WTC11 (cell line): ENCODE results near the gene RIMBP2. TPM values are rescaled to one million over a fixed set of nuclear protein-coding genes. Genes with fewer than 3 reads are reported as not detected.
A peak's percentile ranks its signal among the peaks of the same experiment; 100 is the strongest.

ENCODE experiments used
- ATAC-seq: fragments of 200-7000 bp; cut with Tn5 transposase; 2 replicates; pipeline ENCODE4 v1.10.0; 2021; ENCODE audit warnings: mild to moderate bottlenecking, moderate library complexity
- CTCF ChIA-PET: fragments of 300-600 bp; sonication (Branson Sonifier 250); formaldehyde crosslinking; loops from one replicate; lab custom pipeline; 2021; ENCODE audit warnings: antibody characterized with exemption; lab: Charles Lee
- POLR2A ChIA-PET: fragments of 350-600 bp; sonication (Branson Sonifier 250); formaldehyde crosslinking; loops from one replicate; lab custom pipeline; 2021; ENCODE audit warnings: antibody characterized with exemption; lab: Charles Lee
- DNase-seq: peaks from one replicate; pipeline ENCODE4 v3.0.0; 2021; ENCODE audit warnings: low spot score
- H3K27ac Mint-ChIP-seq: 2 replicates; pipeline ENCODE4 v1.8.0; 2021; ENCODE audit warnings: mixed read lengths
- H3K27me3 Mint-ChIP-seq: 2 replicates; pipeline ENCODE4 v1.8.0; 2021; ENCODE audit warnings: low read depth, mild to moderate bottlenecking, moderate library complexity, mixed read lengths
- H3K36me3 Mint-ChIP-seq: 2 replicates; pipeline ENCODE4 v1.8.0; 2021; ENCODE audit warnings: mixed read lengths
- H3K4me1 Mint-ChIP-seq: 2 replicates; pipeline ENCODE4 v1.8.0; 2022; ENCODE audit warnings: mixed read lengths
- H3K4me3 Mint-ChIP-seq: 2 replicates; pipeline ENCODE4 v1.8.0; 2021; ENCODE audit warnings: mild to moderate bottlenecking, moderate library complexity, mixed read lengths
- H3K9me3 Mint-ChIP-seq: 2 replicates; pipeline ENCODE4 v1.8.0; 2021; ENCODE audit warnings: mixed read lengths
- ATF1 ChIP-seq: sonication (generic); formaldehyde crosslinking; IDR thresholded peaks from 2 replicates; pipeline ENCODE4 v1.8.1; 2023; ENCODE audit warnings: mild to moderate bottlenecking, moderate library complexity, missing genetic modification reagents
- CREB1 ChIP-seq: sonication (generic); formaldehyde crosslinking; IDR thresholded peaks from 2 replicates; pipeline ENCODE4 v1.8.0; 2023; ENCODE audit warnings: mild to moderate bottlenecking, missing genetic modification reagents
- CREM ChIP-seq: sonication (generic); formaldehyde crosslinking; IDR thresholded peaks from 2 replicates; pipeline ENCODE4 v1.8.1; 2022; ENCODE audit warnings: mild to moderate bottlenecking, missing genetic modification reagents, moderate library complexity
- ETV6 ChIP-seq: sonication (generic); formaldehyde crosslinking; IDR thresholded peaks from 2 replicates; pipeline ENCODE4 v1.8.1; 2022; ENCODE audit warnings: mild to moderate bottlenecking, missing genetic modification reagents
- FOXJ3 ChIP-seq: sonication (generic); formaldehyde crosslinking; IDR thresholded peaks from 2 replicates; pipeline ENCODE4 v1.9.0; 2021; ENCODE audit warnings: missing genetic modification reagents, mild to moderate bottlenecking, borderline replicate concordance
- FOXK1 ChIP-seq: sonication (generic); formaldehyde crosslinking; IDR thresholded peaks from 2 replicates; pipeline ENCODE4 v1.8.0; 2022; ENCODE audit warnings: mild to moderate bottlenecking, moderate library complexity, missing genetic modification reagents
- GABPB1 ChIP-seq: sonication (generic); formaldehyde crosslinking; IDR thresholded peaks from 2 replicates; pipeline ENCODE4 v1.8.1; 2023; ENCODE audit warnings: mild to moderate bottlenecking, missing genetic modification reagents
- GTF2I ChIP-seq: fragments of 250-450 bp; sonication (Bioruptor Pico); conservative IDR thresholded peaks from 2 replicates; pipeline ENCODE4 v1.4.0; 2021; ENCODE audit warnings: mild to moderate bottlenecking
- MXD4 ChIP-seq: fragments of 250-450 bp; sonication (Bioruptor Pico); IDR thresholded peaks from 2 replicates; pipeline ENCODE4 v1.8.0; 2021; ENCODE audit warnings: mild to moderate bottlenecking, moderate library complexity, borderline replicate concordance
- RELA ChIP-seq: sonication (generic); formaldehyde crosslinking; IDR thresholded peaks from 2 replicates; pipeline ENCODE4 v1.8.1; 2022; ENCODE audit warnings: missing genetic modification reagents, mild to moderate bottlenecking, borderline replicate concordance
- SP1 ChIP-seq: sonication (generic); formaldehyde crosslinking; conservative IDR thresholded peaks from 2 replicates; pipeline ENCODE4 v1.8.1; 2022; ENCODE audit warnings: missing genetic modification reagents
- TP53 ChIP-seq: sonication (generic); formaldehyde crosslinking; IDR thresholded peaks from 2 replicates; pipeline ENCODE4 v1.8.1; 2023; ENCODE audit warnings: mild to moderate bottlenecking, missing genetic modification reagents
- ZNF317 ChIP-seq: sonication (generic); formaldehyde crosslinking; IDR thresholded peaks from 2 replicates; pipeline ENCODE4 v1.8.1; 2023; ENCODE audit warnings: low read depth, mild to moderate bottlenecking, moderate library complexity, missing genetic modification reagents, borderline replicate concordance
- ZNF416 ChIP-seq: fragments of 250-450 bp; sonication (Bioruptor Pico); IDR thresholded peaks from 2 replicates; pipeline ENCODE4 v1.9.0; 2021; ENCODE audit warnings: mild to moderate bottlenecking, inconsistent platforms
- total RNA-seq: library from RNA; stranded (reverse); gene quantifications from 3 replicates; pipeline ENCODE4 v1.2.3, GENCODE V29; 2021
- TF ChIP-seq, protein P1 (sequence below): fragments of 250-450 bp; sonication (Bioruptor Pico); IDR thresholded peaks from 2 replicates; pipeline ENCODE4 v1.8.0; 2021; ENCODE audit warnings: mild to moderate bottlenecking
- TF ChIP-seq, protein P2 (sequence below): sonication (generic); formaldehyde crosslinking; IDR thresholded peaks from 2 replicates; pipeline ENCODE4 v1.8.1; 2022; ENCODE audit warnings: low read depth, mild to moderate bottlenecking, moderate library complexity, missing genetic modification reagents, borderline replicate concordance
- TF ChIP-seq, protein P3 (sequence below): sonication (generic); formaldehyde crosslinking; IDR thresholded peaks from 2 replicates; pipeline ENCODE4 v1.8.1; 2022; ENCODE audit warnings: missing genetic modification reagents, borderline replicate concordance
- TF ChIP-seq, protein P4 (sequence below): sonication (generic); formaldehyde crosslinking; IDR thresholded peaks from 2 replicates; pipeline ENCODE4 v1.8.0; 2023; ENCODE audit warnings: mild to moderate bottlenecking, missing genetic modification reagents
- TF ChIP-seq, protein P5 (sequence below): sonication (generic); formaldehyde crosslinking; IDR thresholded peaks from 2 replicates; pipeline ENCODE4 v1.8.0; 2022; ENCODE audit warnings: mild to moderate bottlenecking, missing genetic modification reagents
- TF ChIP-seq, protein P6 (sequence below): sonication (generic); formaldehyde crosslinking; IDR thresholded peaks from 2 replicates; pipeline ENCODE4 v1.8.0; 2023; ENCODE audit warnings: missing genetic modification reagents
- TF ChIP-seq, protein P7 (sequence below): sonication (generic); formaldehyde crosslinking; IDR thresholded peaks from 2 replicates; pipeline ENCODE4 v1.8.1; 2022; ENCODE audit warnings: low read depth, missing genetic modification reagents, borderline replicate concordance
- TF ChIP-seq, protein P8 (sequence below): fragments of 250-450 bp; sonication (Bioruptor Pico); conservative IDR thresholded peaks from 2 replicates; pipeline ENCODE4 v1.9.0; 2021; ENCODE audit warnings: mild to moderate bottlenecking

Gene RIMBP2
- total RNA-seq, 1 experiment from 2014 or later, result 2.6 TPM

DNA sequence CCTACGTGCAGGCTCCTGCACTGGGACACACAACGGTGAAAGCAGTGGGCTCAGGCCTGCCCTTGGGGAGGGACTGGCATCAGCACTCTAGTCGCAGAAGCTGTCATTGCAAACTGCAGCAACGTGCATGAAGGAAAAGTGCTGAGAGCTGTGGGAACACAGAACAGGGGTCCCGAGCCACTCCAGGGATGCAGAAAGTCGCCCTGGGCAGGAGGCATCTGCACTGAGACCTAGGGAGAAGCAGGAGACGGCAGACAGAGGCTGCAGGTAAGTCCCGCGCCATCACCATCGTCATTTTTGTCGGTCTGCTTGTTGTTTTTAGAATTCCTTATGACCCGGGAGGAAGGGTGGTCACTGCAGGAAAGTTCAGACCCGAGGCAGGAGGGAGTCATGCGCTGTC lies 21.6 kb upstream of the RIMBP2 start:
- TF ChIP-seq TP53 (CRISPR knock-in tag) (no peak), FOXK1 (CRISPR knock-in tag) (no peak), SP1 (CRISPR knock-in tag) (no peak)
- TF ChIP-seq, protein P1, sequence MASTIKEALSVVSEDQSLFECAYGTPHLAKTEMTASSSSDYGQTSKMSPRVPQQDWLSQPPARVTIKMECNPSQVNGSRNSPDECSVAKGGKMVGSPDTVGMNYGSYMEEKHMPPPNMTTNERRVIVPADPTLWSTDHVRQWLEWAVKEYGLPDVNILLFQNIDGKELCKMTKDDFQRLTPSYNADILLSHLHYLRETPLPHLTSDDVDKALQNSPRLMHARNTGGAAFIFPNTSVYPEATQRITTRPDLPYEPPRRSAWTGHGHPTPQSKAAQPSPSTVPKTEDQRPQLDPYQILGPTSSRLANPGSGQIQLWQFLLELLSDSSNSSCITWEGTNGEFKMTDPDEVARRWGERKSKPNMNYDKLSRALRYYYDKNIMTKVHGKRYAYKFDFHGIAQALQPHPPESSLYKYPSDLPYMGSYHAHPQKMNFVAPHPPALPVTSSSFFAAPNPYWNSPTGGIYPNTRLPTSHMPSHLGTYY (CRISPR knock-in tag), result no peak
- TF ChIP-seq, protein P2, sequence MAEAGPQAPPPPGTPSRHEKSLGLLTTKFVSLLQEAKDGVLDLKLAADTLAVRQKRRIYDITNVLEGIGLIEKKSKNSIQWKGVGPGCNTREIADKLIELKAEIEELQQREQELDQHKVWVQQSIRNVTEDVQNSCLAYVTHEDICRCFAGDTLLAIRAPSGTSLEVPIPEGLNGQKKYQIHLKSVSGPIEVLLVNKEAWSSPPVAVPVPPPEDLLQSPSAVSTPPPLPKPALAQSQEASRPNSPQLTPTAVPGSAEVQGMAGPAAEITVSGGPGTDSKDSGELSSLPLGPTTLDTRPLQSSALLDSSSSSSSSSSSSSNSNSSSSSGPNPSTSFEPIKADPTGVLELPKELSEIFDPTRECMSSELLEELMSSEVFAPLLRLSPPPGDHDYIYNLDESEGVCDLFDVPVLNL, result no peak
- Mint-ChIP-seq H3K36me3 (no peaks in the 10 kb centered on the region), H3K27me3 (no peaks in the 10 kb centered on the region), H3K27ac (no peak overlapping the region), H3K4me3 (no peak overlapping the region), H3K4me1 (no peaks in the 10 kb centered on the region), H3K9me3 (peaks cover 21% of the 10 kb centered on the region)
- ChIA-PET POLR2A (no interaction called here), CTCF (interaction anchor here (1.2 to 1.6 kb wide), 2 partner anchors 10 to 21 kb away, joined by 4 to 8 read pairs; no protein-coding TSS in a partner anchor)
- no peak for ATAC-seq
- no peak for DNase-seq

DNA sequence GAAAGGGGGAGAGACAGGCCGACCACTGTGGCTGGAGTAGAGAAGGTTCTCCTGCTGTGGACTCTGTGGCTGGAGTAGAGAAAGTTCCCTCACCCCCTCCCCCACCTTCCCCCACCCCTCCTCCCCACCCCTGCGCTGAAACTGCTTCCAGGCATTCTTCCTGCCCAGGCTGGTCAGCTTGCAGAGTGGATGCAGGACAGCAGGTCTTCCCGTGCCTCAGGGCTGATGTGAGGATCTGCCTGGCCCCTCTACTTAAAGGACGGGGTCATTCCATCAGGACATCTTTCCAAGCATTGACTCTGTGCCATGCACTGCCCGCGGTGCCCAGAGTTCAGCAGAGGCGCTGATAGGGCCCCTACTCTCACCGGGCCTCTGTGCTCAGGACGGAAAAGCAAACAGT lies 13.2 kb upstream of the RIMBP2 start:
- Mint-ChIP-seq H3K36me3 (peaks cover 6% of the 10 kb centered on the region; the same call in 1 of the 2 replicates), H3K9me3 (peaks cover 26% of the 10 kb centered on the region), H3K4me3 (no peak overlapping the region), H3K27me3 (no peaks in the 10 kb centered on the region; the same call in 1 of the 2 replicates), H3K4me1 (peaks cover 6% of the 10 kb centered on the region), H3K27ac (no peak overlapping the region)
- peak; percentile 34; the same call in 1 of the 2 replicates for ATAC-seq
- ChIA-PET POLR2A (interaction anchor here (1.6 kb wide), 1 partner anchor 13 kb away, joined by 4 read pairs; the partner anchor contains the start of gene RIMBP2), CTCF (no interaction called here)
- DNase-seq, result no peak
- TF ChIP-seq ATF1 (no peak), RELA (CRISPR knock-in tag) (no peak), ZNF317 (no peak), CREB1 (CRISPR knock-in tag) (no peak), ETV6 (no peak), GTF2I (no peak), CREM (no peak), GABPB1 (CRISPR knock-in tag) (no peak), FOXJ3 (CRISPR knock-in tag) (no peak), MXD4 (CRISPR knock-in tag) (no peak), ZNF416 (CRISPR knock-in tag) (no peak)
- TF ChIP-seq, protein P3, sequence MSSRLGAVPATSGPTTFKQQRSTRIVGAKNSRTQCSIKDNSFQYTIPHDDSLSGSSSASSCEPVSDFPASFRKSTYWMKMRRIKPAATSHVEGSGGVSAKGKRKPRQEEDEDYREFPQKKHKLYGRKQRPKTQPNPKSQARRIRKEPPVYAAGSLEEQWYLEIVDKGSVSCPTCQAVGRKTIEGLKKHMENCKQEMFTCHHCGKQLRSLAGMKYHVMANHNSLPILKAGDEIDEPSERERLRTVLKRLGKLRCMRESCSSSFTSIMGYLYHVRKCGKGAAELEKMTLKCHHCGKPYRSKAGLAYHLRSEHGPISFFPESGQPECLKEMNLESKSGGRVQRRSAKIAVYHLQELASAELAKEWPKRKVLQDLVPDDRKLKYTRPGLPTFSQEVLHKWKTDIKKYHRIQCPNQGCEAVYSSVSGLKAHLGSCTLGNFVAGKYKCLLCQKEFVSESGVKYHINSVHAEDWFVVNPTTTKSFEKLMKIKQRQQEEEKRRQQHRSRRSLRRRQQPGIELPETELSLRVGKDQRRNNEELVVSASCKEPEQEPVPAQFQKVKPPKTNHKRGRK (CRISPR knock-in tag), result no peak
- TF ChIP-seq, protein P4, sequence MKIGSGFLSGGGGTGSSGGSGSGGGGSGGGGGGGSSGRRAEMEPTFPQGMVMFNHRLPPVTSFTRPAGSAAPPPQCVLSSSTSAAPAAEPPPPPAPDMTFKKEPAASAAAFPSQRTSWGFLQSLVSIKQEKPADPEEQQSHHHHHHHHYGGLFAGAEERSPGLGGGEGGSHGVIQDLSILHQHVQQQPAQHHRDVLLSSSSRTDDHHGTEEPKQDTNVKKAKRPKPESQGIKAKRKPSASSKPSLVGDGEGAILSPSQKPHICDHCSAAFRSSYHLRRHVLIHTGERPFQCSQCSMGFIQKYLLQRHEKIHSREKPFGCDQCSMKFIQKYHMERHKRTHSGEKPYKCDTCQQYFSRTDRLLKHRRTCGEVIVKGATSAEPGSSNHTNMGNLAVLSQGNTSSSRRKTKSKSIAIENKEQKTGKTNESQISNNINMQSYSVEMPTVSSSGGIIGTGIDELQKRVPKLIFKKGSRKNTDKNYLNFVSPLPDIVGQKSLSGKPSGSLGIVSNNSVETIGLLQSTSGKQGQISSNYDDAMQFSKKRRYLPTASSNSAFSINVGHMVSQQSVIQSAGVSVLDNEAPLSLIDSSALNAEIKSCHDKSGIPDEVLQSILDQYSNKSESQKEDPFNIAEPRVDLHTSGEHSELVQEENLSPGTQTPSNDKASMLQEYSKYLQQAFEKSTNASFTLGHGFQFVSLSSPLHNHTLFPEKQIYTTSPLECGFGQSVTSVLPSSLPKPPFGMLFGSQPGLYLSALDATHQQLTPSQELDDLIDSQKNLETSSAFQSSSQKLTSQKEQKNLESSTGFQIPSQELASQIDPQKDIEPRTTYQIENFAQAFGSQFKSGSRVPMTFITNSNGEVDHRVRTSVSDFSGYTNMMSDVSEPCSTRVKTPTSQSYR (CRISPR knock-in tag), result no peak
- TF ChIP-seq, protein P5, sequence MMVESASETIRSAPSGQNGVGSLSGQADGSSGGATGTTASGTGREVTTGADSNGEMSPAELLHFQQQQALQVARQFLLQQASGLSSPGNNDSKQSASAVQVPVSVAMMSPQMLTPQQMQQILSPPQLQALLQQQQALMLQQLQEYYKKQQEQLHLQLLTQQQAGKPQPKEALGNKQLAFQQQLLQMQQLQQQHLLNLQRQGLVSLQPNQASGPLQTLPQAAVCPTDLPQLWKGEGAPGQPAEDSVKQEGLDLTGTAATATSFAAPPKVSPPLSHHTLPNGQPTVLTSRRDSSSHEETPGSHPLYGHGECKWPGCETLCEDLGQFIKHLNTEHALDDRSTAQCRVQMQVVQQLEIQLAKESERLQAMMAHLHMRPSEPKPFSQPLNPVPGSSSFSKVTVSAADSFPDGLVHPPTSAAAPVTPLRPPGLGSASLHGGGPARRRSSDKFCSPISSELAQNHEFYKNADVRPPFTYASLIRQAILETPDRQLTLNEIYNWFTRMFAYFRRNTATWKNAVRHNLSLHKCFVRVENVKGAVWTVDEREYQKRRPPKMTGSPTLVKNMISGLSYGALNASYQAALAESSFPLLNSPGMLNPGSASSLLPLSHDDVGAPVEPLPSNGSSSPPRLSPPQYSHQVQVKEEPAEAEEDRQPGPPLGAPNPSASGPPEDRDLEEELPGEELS (CRISPR knock-in tag), result no peak
- TF ChIP-seq, protein P6, sequence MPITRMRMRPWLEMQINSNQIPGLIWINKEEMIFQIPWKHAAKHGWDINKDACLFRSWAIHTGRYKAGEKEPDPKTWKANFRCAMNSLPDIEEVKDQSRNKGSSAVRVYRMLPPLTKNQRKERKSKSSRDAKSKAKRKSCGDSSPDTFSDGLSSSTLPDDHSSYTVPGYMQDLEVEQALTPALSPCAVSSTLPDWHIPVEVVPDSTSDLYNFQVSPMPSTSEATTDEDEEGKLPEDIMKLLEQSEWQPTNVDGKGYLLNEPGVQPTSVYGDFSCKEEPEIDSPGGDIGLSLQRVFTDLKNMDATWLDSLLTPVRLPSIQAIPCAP, result no peak
- TF ChIP-seq, protein P7, sequence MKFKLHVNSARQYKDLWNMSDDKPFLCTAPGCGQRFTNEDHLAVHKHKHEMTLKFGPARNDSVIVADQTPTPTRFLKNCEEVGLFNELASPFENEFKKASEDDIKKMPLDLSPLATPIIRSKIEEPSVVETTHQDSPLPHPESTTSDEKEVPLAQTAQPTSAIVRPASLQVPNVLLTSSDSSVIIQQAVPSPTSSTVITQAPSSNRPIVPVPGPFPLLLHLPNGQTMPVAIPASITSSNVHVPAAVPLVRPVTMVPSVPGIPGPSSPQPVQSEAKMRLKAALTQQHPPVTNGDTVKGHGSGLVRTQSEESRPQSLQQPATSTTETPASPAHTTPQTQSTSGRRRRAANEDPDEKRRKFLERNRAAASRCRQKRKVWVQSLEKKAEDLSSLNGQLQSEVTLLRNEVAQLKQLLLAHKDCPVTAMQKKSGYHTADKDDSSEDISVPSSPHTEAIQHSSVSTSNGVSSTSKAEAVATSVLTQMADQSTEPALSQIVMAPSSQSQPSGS, result no peak
- TF ChIP-seq, protein P8, sequence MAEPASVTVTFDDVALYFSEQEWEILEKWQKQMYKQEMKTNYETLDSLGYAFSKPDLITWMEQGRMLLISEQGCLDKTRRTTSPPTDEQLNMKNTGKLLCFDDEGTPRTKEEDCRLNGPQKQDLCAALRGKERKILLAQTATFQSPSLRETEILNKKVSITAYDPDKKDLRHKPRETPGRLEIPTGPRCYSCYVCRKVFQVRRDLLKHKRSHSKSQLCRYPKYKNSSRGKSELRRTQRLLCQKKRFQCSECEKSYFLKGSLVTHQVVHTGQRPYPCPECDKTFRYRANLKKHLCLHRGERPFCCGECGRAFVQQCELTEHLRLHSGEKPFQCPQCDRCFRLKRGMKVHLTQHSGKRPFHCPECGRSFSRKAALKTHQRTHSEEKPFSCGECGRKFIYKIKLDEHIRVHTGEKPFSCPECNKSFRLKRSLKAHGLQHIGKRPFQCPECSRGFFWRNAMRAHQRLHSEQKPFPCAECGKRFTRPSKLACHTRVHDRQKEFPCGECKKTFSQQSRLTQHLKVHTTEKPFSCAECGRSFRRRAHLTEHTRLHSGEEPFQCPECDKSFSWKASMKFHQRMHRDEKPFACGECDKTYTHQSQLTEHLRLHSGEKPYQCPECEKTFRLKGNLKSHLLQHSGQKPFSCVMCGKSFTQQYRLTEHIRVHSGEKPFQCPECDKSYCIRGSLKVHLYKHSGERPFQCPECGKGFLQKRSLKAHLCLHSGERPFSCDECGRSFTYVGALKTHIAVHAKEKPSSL (CRISPR knock-in tag), result no peak
